Activated T-cell treated with anti-CD3 and anti-CD28 coated beads for 24 hours (primary cell): ENCODE measurements around the gene GABRA5.
"Not testable (repeated sequence)": the region's sequence is repeated elsewhere in the genome, so short reads cannot be mapped to it uniquely, and the experiment has no call there.

Experiments used
- DNase-seq: peaks from one replicate; pipeline ENCODE4 v3.0.0-alpha.2; 2020; ENCODE audit warnings: low read depth

The GABRA5 gene

GRCh38 chr15:26877831-26878230 is 11.0 kb downstream of the GABRA5 start:
- no peak for DNase-seq

- no peak for DNase-seq
Measured at GRCh38 chr15:26879706-26880105, 12.8 kb downstream of the GABRA5 start.

GRCh38 chr15:26882112-26882511 is 15.2 kb downstream of the GABRA5 start:
- no peak for DNase-seq

GRCh38 chr15:26882616-26883365 is 15.9 kb downstream of the GABRA5 start:
- DNase-seq: no peak

GRCh38 chr15:26883466-26883865 is 16.6 kb downstream of the GABRA5 start:
- DNase-seq: no peak

GRCh38 chr15:26886566-26886965 is 19.7 kb downstream of the GABRA5 start:
- no peak for DNase-seq

- no peak for DNase-seq
Measured at GRCh38 chr15:26887926-26888666, 21.2 kb downstream of the GABRA5 start.

- DNase-seq: no peak
Measured at GRCh38 chr15:26888761-26889160, 21.9 kb downstream of the GABRA5 start.

GRCh38 chr15:26889298-26889898 is 22.5 kb downstream of the GABRA5 start:
- DNase-seq: peak; percentile 21

GRCh38 chr15:26890451-26890850 is 23.6 kb downstream of the GABRA5 start:
- no peak for DNase-seq

GRCh38 chr15:26890988-26891387 is 24.1 kb downstream of the GABRA5 start:
- no peak for DNase-seq

GRCh38 chr15:26891448-26892181 is 24.8 kb downstream of the GABRA5 start:
- DNase-seq: peak; percentile 11

- DNase-seq: no peak
Measured at GRCh38 chr15:26892182-26892518, 25.3 kb downstream of the GABRA5 start.

GRCh38 chr15:26892678-26893077 is 25.8 kb downstream of the GABRA5 start:
- no peak for DNase-seq

GRCh38 chr15:26893351-26894065 is 26.6 kb downstream of the GABRA5 start:
- no peak for DNase-seq

GRCh38 chr15:26894181-26894580 is 27.3 kb downstream of the GABRA5 start:
- no peak for DNase-seq

GRCh38 chr15:26895346-26895745 is 28.5 kb downstream of the GABRA5 start:
- not testable (repeated sequence) for DNase-seq

- DNase-seq: no peak
Measured at GRCh38 chr15:26899658-26900057, 32.8 kb downstream of the GABRA5 start.

GRCh38 chr15:26901041-26901440 is 34.2 kb downstream of the GABRA5 start:
- no peak for DNase-seq

- no peak for DNase-seq
Measured at GRCh38 chr15:26910715-26911114, 43.9 kb downstream of the GABRA5 start.

- DNase-seq: no peak
Measured at GRCh38 chr15:26921433-26921832, 54.6 kb downstream of the GABRA5 start.

GRCh38 chr15:26926081-26926480 is 59.2 kb downstream of the GABRA5 start:
- DNase-seq: no peak
